CD4-positive, alpha-beta T cell treated with Interleukin-12 subunit alpha and Interleukin-12 subunit beta, for 1 hour (primary cell): ENCODE data around the gene AKR1B15.
A peak's percentile ranks its signal among the peaks of the same experiment; 100 is the strongest.
"Not testable (repeated sequence)": the region's sequence is repeated elsewhere in the genome, so short reads cannot be mapped to it uniquely, and the experiment has no call there.

Source experiments
- DNase-seq: peaks from one replicate; pipeline ENCODE4 v3.0.0-alpha.2; 2020

The AKR1B15 gene

GRCh38 chr7:134567368-134567767 lies 18.5 kb downstream of the AKR1B15 start:
- DNase-seq = no peak

GRCh38 chr7:134569962-134570361 lies 21.1 kb downstream of the AKR1B15 start:
- DNase-seq = not testable (repeated sequence)

GRCh38 chr7:134571101-134571500 lies 22.2 kb downstream of the AKR1B15 start:
- no peak for DNase-seq

- no peak for DNase-seq
Measured at GRCh38 chr7:134571746-134572461, 23.0 kb downstream of the AKR1B15 start.

- DNase-seq = no peak
Measured at GRCh38 chr7:134574322-134574721, 25.4 kb downstream of the AKR1B15 start.

- no peak for DNase-seq
Measured at GRCh38 chr7:134584290-134584689, 35.4 kb downstream of the AKR1B15 start.

GRCh38 chr7:134585897-134586296 lies 37.0 kb downstream of the AKR1B15 start:
- no peak for DNase-seq

- DNase-seq = no peak
Measured at GRCh38 chr7:134587750-134588149, 38.8 kb downstream of the AKR1B15 start.

GRCh38 chr7:134589491-134589941 lies 40.6 kb downstream of the AKR1B15 start:
- DNase-seq = no peak

- no peak for DNase-seq
Measured at GRCh38 chr7:134593530-134594392, 44.9 kb downstream of the AKR1B15 start.

GRCh38 chr7:134594877-134595276 lies 46.0 kb downstream of the AKR1B15 start:
- DNase-seq = no peak

GRCh38 chr7:134599371-134599770 lies 50.5 kb downstream of the AKR1B15 start:
- no peak for DNase-seq

- no peak for DNase-seq
Measured at GRCh38 chr7:134601459-134601858, 52.5 kb downstream of the AKR1B15 start.

GRCh38 chr7:134602881-134603451 lies 54.1 kb downstream of the AKR1B15 start:
- DNase-seq = no peak

GRCh38 chr7:134605978-134606923 lies 57.3 kb downstream of the AKR1B15 start:
- DNase-seq = peak; percentile 62

- DNase-seq = no peak
Measured at GRCh38 chr7:134611611-134612151, 62.8 kb downstream of the AKR1B15 start.

GRCh38 chr7:134612197-134612596 lies 63.3 kb downstream of the AKR1B15 start:
- DNase-seq = no peak

GRCh38 chr7:134613623-134614347 lies 64.9 kb downstream of the AKR1B15 start:
- DNase-seq = no peak

GRCh38 chr7:134616611-134617010 lies 67.7 kb downstream of the AKR1B15 start:
- DNase-seq = no peak

- DNase-seq = no peak
Measured at GRCh38 chr7:134618756-134619530, 70.0 kb downstream of the AKR1B15 start.
